Stimulated activated CD8-positive, alpha-beta memory T cell treated with anti-CD3 and anti-CD28 coated beads, Interleukin-4, amount 100 ng/mL, for 1 hour (primary cell): Measurements from ENCODE around the gene ALS2CL.

Experiments used
- DNase-seq, 2 donors: peaks; one replicate each; pipeline ENCODE4 v3.0.0-alpha.2; 2020; ENCODE audit warnings: low read depth in 2 of 2, low spot score in 1 of 2

Gene ALS2CL

GRCh38 chr3:46677411-46677726, 16.1 kb downstream of the ALS2CL start:
- DNase-seq = no peak

- DNase-seq = no peak
Observed at GRCh38 chr3:46676601-46677410, 16.7 kb downstream of the ALS2CL start.

GRCh38 chr3:46675843-46676567, 17.5 kb downstream of the ALS2CL start:
- no peak for DNase-seq

GRCh38 chr3:46675426-46675825, 18.1 kb downstream of the ALS2CL start:
- DNase-seq = no peak

GRCh38 chr3:46674031-46674845, 19.2 kb downstream of the ALS2CL start:
- no peak for DNase-seq

- no peak for DNase-seq
Observed at GRCh38 chr3:46673151-46674030, 20.1 kb downstream of the ALS2CL start.

GRCh38 chr3:46672349-46672695, 21.2 kb downstream of the ALS2CL start:
- no peak for DNase-seq

- DNase-seq = no peak
Observed at GRCh38 chr3:46671541-46672348, 21.7 kb downstream of the ALS2CL start.

GRCh38 chr3:46670891-46671427, 22.5 kb downstream of the ALS2CL start:
- no peak for DNase-seq

GRCh38 chr3:46670000-46670890, 23.2 kb downstream of the ALS2CL start:
- no peak for DNase-seq

- no peak for DNase-seq
Observed at GRCh38 chr3:46669191-46669999, 24.1 kb downstream of the ALS2CL start.

GRCh38 chr3:46668591-46668990, 24.9 kb downstream of the ALS2CL start:
- no peak for DNase-seq

GRCh38 chr3:46668116-46668515, 25.4 kb downstream of the ALS2CL start:
- no peak for DNase-seq

GRCh38 chr3:46667657-46668056, 25.8 kb downstream of the ALS2CL start:
- no peak for DNase-seq

- no peak for DNase-seq
Observed at GRCh38 chr3:46667061-46667621, 26.3 kb downstream of the ALS2CL start.

- DNase-seq = no peak
Observed at GRCh38 chr3:46666453-46666845, 27.0 kb downstream of the ALS2CL start.

GRCh38 chr3:46665763-46666452, 27.6 kb downstream of the ALS2CL start:
- DNase-seq = no peak
